ENCODE measurements around the gene MID2.
"Not testable (repeated sequence)": the region's sequence is repeated elsewhere in the genome, so short reads cannot be mapped to it uniquely, and the experiment has no call there.

Gene MID2

GRCh38 chrX:107804427-107804826 is 21.2 kb upstream of the MID2 start:
- H3K27me3 Mint-ChIP-seq (ENCODE audit: low read depth, poor library complexity), result no peaks in the 10 kb centered on the region
- no peak overlapping the region for H3K27ac Mint-ChIP-seq
- DNase-seq, result no peak
- peaks cover 58% of the 10 kb centered on the region for H3K9me3 Mint-ChIP-seq
- H3K4me1 Mint-ChIP-seq, result no peaks in the 10 kb centered on the region
- TF ChIP-seq, protein P1, sequence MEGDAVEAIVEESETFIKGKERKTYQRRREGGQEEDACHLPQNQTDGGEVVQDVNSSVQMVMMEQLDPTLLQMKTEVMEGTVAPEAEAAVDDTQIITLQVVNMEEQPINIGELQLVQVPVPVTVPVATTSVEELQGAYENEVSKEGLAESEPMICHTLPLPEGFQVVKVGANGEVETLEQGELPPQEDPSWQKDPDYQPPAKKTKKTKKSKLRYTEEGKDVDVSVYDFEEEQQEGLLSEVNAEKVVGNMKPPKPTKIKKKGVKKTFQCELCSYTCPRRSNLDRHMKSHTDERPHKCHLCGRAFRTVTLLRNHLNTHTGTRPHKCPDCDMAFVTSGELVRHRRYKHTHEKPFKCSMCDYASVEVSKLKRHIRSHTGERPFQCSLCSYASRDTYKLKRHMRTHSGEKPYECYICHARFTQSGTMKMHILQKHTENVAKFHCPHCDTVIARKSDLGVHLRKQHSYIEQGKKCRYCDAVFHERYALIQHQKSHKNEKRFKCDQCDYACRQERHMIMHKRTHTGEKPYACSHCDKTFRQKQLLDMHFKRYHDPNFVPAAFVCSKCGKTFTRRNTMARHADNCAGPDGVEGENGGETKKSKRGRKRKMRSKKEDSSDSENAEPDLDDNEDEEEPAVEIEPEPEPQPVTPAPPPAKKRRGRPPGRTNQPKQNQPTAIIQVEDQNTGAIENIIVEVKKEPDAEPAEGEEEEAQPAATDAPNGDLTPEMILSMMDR (IDR thresholded peaks at IDR 0.05), result no peak
- no peaks in the 10 kb centered on the region for H3K36me3 Mint-ChIP-seq (ENCODE audit: low read depth)
- no peak overlapping the region for H3K4me3 Mint-ChIP-seq

DNA sequence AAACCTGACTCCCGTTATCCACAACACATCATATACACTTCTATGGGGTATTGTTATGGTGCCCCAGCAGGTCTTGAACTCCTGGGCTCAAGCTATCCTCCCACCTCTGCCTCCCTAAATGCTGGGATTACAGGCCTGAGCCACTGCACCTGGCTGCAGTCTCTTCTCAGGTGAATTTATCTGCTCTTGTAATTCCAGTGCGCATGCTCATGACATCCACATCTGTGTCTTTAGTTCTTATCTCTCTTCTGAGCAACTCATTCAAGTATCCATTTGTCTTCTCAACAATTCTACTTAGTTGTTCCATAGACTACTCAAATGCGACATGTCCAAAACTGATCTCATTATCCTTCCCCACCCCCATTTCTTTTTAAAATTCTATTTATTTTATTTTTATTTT is 20.5 kb upstream of the MID2 start:
- DNase-seq, result no peak
- Mint-ChIP-seq H3K27ac (no peak overlapping the region), H3K4me3 (no peak overlapping the region), H3K27me3 (ENCODE audit: low read depth, poor library complexity) (no peaks in the 10 kb centered on the region), H3K4me1 (no peaks in the 10 kb centered on the region), H3K36me3 (ENCODE audit: low read depth) (no peaks in the 10 kb centered on the region), H3K9me3 (peaks cover 56% of the 10 kb centered on the region)
- TF ChIP-seq, protein P1 (IDR thresholded peaks at IDR 0.05), result no peak

GRCh38 chrX:107810053-107810452 is 15.6 kb upstream of the MID2 start:
- H3K4me1 Mint-ChIP-seq; DNase-seq; H3K27ac Mint-ChIP-seq; H3K27me3 Mint-ChIP-seq (ENCODE audit: low read depth, poor library complexity); H3K4me3 Mint-ChIP-seq; H3K36me3 Mint-ChIP-seq (ENCODE audit: low read depth): not testable (repeated sequence)
- H3K9me3 Mint-ChIP-seq, result peaks cover 47% of the 10 kb centered on the region

DNA sequence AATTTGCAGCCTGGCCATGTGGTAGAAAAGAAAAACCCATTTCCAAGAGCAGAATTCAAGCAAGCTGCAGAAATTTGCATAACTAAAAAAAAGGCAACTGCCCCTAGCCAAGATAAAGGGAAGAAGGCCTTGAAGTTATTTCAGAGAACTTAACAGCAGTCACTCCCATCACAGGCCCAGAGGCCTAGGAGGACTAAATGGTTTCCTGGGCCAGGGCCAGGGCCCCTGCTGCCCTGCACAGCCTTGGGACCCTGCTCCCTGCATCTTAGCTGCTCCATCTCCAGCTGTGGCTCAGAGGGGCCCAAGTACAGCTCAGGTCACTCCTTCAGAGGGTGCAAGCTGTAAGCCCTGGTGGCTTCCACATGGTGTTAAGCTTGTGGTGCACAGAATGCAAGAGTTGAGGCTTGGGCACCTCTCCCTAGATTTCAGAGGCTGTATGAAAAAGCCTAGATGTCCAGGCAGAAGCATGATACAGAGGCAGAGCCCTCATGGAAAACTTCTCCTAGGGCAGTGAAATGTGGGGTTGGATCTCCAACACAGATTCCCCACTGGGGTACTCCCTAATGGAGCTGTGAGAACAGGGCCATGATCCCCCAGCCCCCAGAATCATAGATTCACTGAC is 6.7 kb upstream of the MID2 start:
- Mint-ChIP-seq H3K36me3 (ENCODE audit: low read depth) (no peaks in the 10 kb centered on the region), H3K4me1 (no peaks in the 10 kb centered on the region), H3K4me3 (no peak overlapping the region), H3K27ac (no peak overlapping the region), H3K9me3 (peaks cover 31% of the 10 kb centered on the region), H3K27me3 (ENCODE audit: low read depth, poor library complexity) (peaks cover 4% of the 10 kb centered on the region)
- no peak for DNase-seq
- TF ChIP-seq, protein P1 (IDR thresholded peaks at IDR 0.05), result no peak

GRCh38 chrX:107823042-107823441 is 2.6 kb upstream of the MID2 start:
- no peak for DNase-seq
- H3K4me1 Mint-ChIP-seq, result peaks cover 20% of the 10 kb centered on the region
- H3K36me3 Mint-ChIP-seq (ENCODE audit: low read depth), result no peaks in the 10 kb centered on the region
- H3K27me3 Mint-ChIP-seq (ENCODE audit: low read depth, poor library complexity), result peaks cover 26% of the 10 kb centered on the region
- no peak overlapping the region for H3K4me3 Mint-ChIP-seq
- peaks cover 49% of the 10 kb centered on the region for H3K9me3 Mint-ChIP-seq
- no peak overlapping the region for H3K27ac Mint-ChIP-seq
- TF ChIP-seq, protein P1 (IDR thresholded peaks at IDR 0.05), result no peak

DNA sequence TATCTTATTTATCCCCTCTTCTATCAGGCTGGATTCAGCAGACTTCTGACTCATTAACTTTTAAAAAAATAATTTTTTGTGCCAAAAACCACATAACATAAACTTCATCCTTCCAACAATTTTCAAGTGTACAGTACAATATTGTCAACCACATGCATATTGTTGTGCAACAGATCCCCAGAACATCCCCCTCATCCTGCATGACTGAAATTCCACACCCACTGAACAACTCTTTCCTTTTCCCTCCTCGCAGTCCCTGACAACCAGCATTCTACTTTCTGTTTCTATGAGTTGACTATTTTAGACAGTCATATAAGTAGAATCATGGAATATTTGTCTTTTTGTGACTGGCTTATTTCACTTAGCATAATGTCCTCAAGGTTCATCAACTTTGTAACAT is 2.2 kb upstream of the MID2 start:
- no peak overlapping the region for H3K4me3 Mint-ChIP-seq
- no peak for DNase-seq
- peaks cover 51% of the 10 kb centered on the region for H3K9me3 Mint-ChIP-seq
- H3K27ac Mint-ChIP-seq, result no peak overlapping the region
- H3K4me1 Mint-ChIP-seq, result peaks cover 22% of the 10 kb centered on the region
- no peaks in the 10 kb centered on the region for H3K36me3 Mint-ChIP-seq (ENCODE audit: low read depth)
- TF ChIP-seq, protein P1 (IDR thresholded peaks at IDR 0.05), result no peak
- peaks cover 27% of the 10 kb centered on the region for H3K27me3 Mint-ChIP-seq (ENCODE audit: low read depth, poor library complexity)
